ENCODE data around the gene EMC8. TPM values are rescaled to one million over a fixed set of nuclear protein-coding genes. Genes with fewer than 3 reads are reported as not detected.

Gene EMC8
- total and polyA plus RNA-seq, 2 experiments from 2014 or later = 51.1 to 69.4 TPM

DNA sequence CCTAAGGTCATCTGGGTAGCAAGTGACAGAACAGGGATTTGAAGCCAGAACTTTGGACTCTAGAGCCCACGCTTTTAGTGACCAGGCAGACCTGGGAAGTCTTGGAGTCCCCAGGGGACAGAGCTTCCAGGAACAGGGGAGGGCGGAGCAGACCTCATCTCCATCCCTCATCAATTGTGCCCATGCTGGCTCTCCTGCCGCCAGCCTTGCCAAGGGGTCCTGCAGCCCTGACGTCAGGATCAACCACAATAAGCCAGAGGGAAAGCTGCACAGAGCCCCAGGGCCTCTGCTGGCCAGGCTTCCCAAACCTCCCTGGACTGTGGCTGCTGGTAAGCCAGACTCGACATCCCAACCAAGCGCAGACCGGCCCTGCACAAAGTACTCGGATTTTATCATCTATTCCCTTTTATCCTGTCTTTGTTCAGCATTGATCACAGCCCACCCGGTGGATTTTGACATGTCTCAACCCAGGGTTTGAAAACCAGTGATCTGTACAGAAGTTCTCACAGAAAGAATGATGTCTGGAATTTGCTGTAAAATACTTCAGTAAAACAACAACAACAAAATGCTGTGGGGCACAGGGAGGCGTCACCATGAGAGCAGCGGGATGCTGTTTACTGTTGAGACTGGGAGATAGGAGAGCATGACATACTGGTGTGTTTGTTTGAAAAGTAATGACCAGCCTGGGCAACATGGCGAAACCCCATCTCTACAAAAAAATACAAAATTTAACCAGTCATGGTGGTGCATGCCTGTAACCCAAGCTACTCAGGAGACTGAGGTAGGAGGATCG is 60.2 kb downstream of the EMC8 start:
- H3K9me2 ChIP-seq (ENCODE audit: insufficient read depth) = no peaks in the 10 kb centered on the region
- Mint-ChIP-seq H3K27ac (no peak overlapping the region), H3K36me3 (ENCODE audit: low read depth) (no peaks in the 10 kb centered on the region; the same call in 2 of the 3 replicates), H3K4me1 (peaks cover 4% of the 10 kb centered on the region), H3K9me3 (no peaks in the 10 kb centered on the region), H3K27me3 (ENCODE audit: insufficient read depth, low read depth, poor library complexity) (no peaks in the 10 kb centered on the region), H3K4me3 (no peak overlapping the region)
- no peak for DNase-seq (ENCODE audit: low spot score)
- no peaks in the 10 kb centered on the region for H3K4me1 ChIP-seq (ENCODE audit: insufficient read depth)
- TF ChIP-seq CTCF (conservative IDR thresholded peaks at IDR 0.05; ENCODE audit: low read depth in 2 of 2) = no peak
- TF ChIP-seq CREB1 (CRISPR knock-in tag; IDR thresholded peaks at IDR 0.05; ENCODE audit: low read depth) = no peak
- no peak for TF ChIP-seq ZNF462 (CRISPR knock-in tag; IDR thresholded peaks at IDR 0.05)
- no peak for TF ChIP-seq NANOG (IDR thresholded peaks at IDR 0.05; ENCODE audit: borderline replicate concordance)
- TF ChIP-seq STAT1 (IDR thresholded peaks at IDR 0.05; ENCODE audit: unreplicated experiment) = no peak
- no peak for TF ChIP-seq ZNF114 (CRISPR knock-in tag; IDR thresholded peaks at IDR 0.05)
- TF ChIP-seq EZH2 (IDR thresholded peaks at IDR 0.05; ENCODE audit: low read depth, unreplicated experiment) = no peak
- no peak for TF ChIP-seq REST (IDR thresholded peaks at IDR 0.05; ENCODE audit: unreplicated experiment)
- TF ChIP-seq, protein P1, sequence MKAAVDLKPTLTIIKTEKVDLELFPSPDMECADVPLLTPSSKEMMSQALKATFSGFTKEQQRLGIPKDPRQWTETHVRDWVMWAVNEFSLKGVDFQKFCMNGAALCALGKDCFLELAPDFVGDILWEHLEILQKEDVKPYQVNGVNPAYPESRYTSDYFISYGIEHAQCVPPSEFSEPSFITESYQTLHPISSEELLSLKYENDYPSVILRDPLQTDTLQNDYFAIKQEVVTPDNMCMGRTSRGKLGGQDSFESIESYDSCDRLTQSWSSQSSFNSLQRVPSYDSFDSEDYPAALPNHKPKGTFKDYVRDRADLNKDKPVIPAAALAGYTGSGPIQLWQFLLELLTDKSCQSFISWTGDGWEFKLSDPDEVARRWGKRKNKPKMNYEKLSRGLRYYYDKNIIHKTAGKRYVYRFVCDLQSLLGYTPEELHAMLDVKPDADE (IDR thresholded peaks at IDR 0.05) = no peak
- TF ChIP-seq JUNB (IDR thresholded peaks at IDR 0.05; ENCODE audit: unreplicated experiment) = no peak
- no peak for TF ChIP-seq POLR2AphosphoS5 (IDR thresholded peaks at IDR 0.05; ENCODE audit: low read depth)
- TF ChIP-seq ZNF331 (CRISPR knock-in tag; IDR thresholded peaks at IDR 0.05; ENCODE audit: low read depth) = no peak
- no peak for TF ChIP-seq EZH2phosphoT487 (IDR thresholded peaks at IDR 0.05; ENCODE audit: unreplicated experiment)
- H3K36me3 ChIP-seq (ENCODE audit: insufficient read depth) = no peaks in the 10 kb centered on the region; the same call in 1 of the 2 replicates
- H2AFZ ChIP-seq = no peak overlapping the region
- H3K27ac ChIP-seq (ENCODE audit: low read depth) = 0 out of 2 replicates have a peak overlapping the region, but pooled peaks have one; percentile 6
- H4K20me1 ChIP-seq (replicated peaks; ENCODE audit: insufficient read depth) = no peaks in the 10 kb centered on the region; the same call in 1 of the 2 replicates
- ATAC-seq = no peak
- H3K27me3 ChIP-seq (ENCODE audit: insufficient read depth) = no peaks in the 10 kb centered on the region
- 0 out of 2 replicates have a peak, but pooled peaks cover 3% of the 10 kb centered on the region for H3F3A ChIP-seq (replicated peaks; ENCODE audit: low read depth)
- no peak overlapping the region for H3K4me3 ChIP-seq
- H3K79me2 ChIP-seq (replicated peaks; ENCODE audit: insufficient read depth) = no peaks in the 10 kb centered on the region
- no peak overlapping the region for H3K4me2 ChIP-seq

Data from GM23338 (cell line).